WTC11 (cell line): ENCODE results near the gene OR5H1. TPM values are rescaled to one million over a fixed set of nuclear protein-coding genes. Genes with fewer than 3 reads are reported as not detected.

Experiments used
- ATAC-seq: fragments of 200-7000 bp; cut with Tn5 transposase; 2 replicates; pipeline ENCODE4 v1.10.0; 2021; ENCODE audit warnings: mild to moderate bottlenecking, moderate library complexity
- CTCF ChIA-PET: fragments of 300-600 bp; sonication (Branson Sonifier 250); formaldehyde crosslinking; loops from one replicate; lab custom pipeline; 2021; ENCODE audit warnings: antibody characterized with exemption; lab: Charles Lee
- POLR2A ChIA-PET: fragments of 350-600 bp; sonication (Branson Sonifier 250); formaldehyde crosslinking; loops from one replicate; lab custom pipeline; 2021; ENCODE audit warnings: antibody characterized with exemption; lab: Charles Lee
- DNase-seq: peaks from one replicate; pipeline ENCODE4 v3.0.0; 2021; ENCODE audit warnings: low spot score
- H3K27ac Mint-ChIP-seq: 2 replicates; pipeline ENCODE4 v1.8.0; 2021; ENCODE audit warnings: mixed read lengths
- H3K27me3 Mint-ChIP-seq: 2 replicates; pipeline ENCODE4 v1.8.0; 2021; ENCODE audit warnings: low read depth, mild to moderate bottlenecking, moderate library complexity, mixed read lengths
- H3K36me3 Mint-ChIP-seq: 2 replicates; pipeline ENCODE4 v1.8.0; 2021; ENCODE audit warnings: mixed read lengths
- H3K4me1 Mint-ChIP-seq: 2 replicates; pipeline ENCODE4 v1.8.0; 2022; ENCODE audit warnings: mixed read lengths
- H3K4me3 Mint-ChIP-seq: 2 replicates; pipeline ENCODE4 v1.8.0; 2021; ENCODE audit warnings: mild to moderate bottlenecking, moderate library complexity, mixed read lengths
- H3K9me3 Mint-ChIP-seq: 2 replicates; pipeline ENCODE4 v1.8.0; 2021; ENCODE audit warnings: mixed read lengths
- ELF4 ChIP-seq: sonication (generic); formaldehyde crosslinking; IDR thresholded peaks from 2 replicates; pipeline ENCODE4 v1.8.1; 2022; ENCODE audit warnings: low read depth, mild to moderate bottlenecking, moderate library complexity, missing genetic modification reagents
- ESRRA ChIP-seq: sonication (generic); formaldehyde crosslinking; IDR thresholded peaks from 2 replicates; pipeline ENCODE4 v1.8.1; 2022; ENCODE audit warnings: mild to moderate bottlenecking, missing genetic modification reagents, borderline replicate concordance
- JAZF1 ChIP-seq: fragments of 250-450 bp; sonication (Bioruptor Pico); IDR thresholded peaks from 2 replicates; pipeline ENCODE4 v1.9.0; 2021; ENCODE audit warnings: moderate library complexity, mild to moderate bottlenecking, inconsistent platforms
- MYBL2 ChIP-seq: sonication (generic); formaldehyde crosslinking; IDR thresholded peaks from 2 replicates; pipeline ENCODE4 v1.8.1; 2023; ENCODE audit warnings: mild to moderate bottlenecking, moderate library complexity, missing genetic modification reagents
- TEAD1 ChIP-seq: sonication (generic); formaldehyde crosslinking; IDR thresholded peaks from 2 replicates; pipeline ENCODE4 v1.8.0; 2022; ENCODE audit warnings: mild to moderate bottlenecking, missing genetic modification reagents
- TEAD4 ChIP-seq: sonication (generic); formaldehyde crosslinking; IDR thresholded peaks from 2 replicates; pipeline ENCODE4 v1.8.0; 2022; ENCODE audit warnings: mild to moderate bottlenecking, missing genetic modification reagents
- ZNF121 ChIP-seq: sonication (generic); formaldehyde crosslinking; IDR thresholded peaks from 2 replicates; pipeline ENCODE4 v1.8.0; 2023; ENCODE audit warnings: missing genetic modification reagents
- ZNF317 ChIP-seq: sonication (generic); formaldehyde crosslinking; IDR thresholded peaks from 2 replicates; pipeline ENCODE4 v1.8.1; 2023; ENCODE audit warnings: low read depth, mild to moderate bottlenecking, moderate library complexity, missing genetic modification reagents, borderline replicate concordance
- ZNF396 ChIP-seq: fragments of 250-450 bp; sonication (Bioruptor Pico); IDR thresholded peaks from 2 replicates; pipeline ENCODE4 v1.8.0; 2021; ENCODE audit warnings: mild to moderate bottlenecking, moderate library complexity, borderline replicate concordance
- total RNA-seq: library from RNA; stranded (reverse); gene quantifications from 3 replicates; pipeline ENCODE4 v1.2.3, GENCODE V29; 2021
- TF ChIP-seq, protein P1 (sequence below): sonication (generic); formaldehyde crosslinking; IDR thresholded peaks from 2 replicates; pipeline ENCODE4 v1.8.1; 2023; ENCODE audit warnings: mild to moderate bottlenecking, missing genetic modification reagents, borderline replicate concordance
- TF ChIP-seq, protein P2 (sequence below): sonication (generic); formaldehyde crosslinking; IDR thresholded peaks from 2 replicates; pipeline ENCODE4 v1.8.0; 2023; ENCODE audit warnings: missing genetic modification reagents, mild to moderate bottlenecking, borderline replicate concordance
- TF ChIP-seq, protein P3 (sequence below): sonication (generic); formaldehyde crosslinking; IDR thresholded peaks from 2 replicates; pipeline ENCODE4 v1.8.0; 2023; ENCODE audit warnings: mild to moderate bottlenecking, missing genetic modification reagents
- TF ChIP-seq, protein P4 (sequence below): sonication (generic); formaldehyde crosslinking; IDR thresholded peaks from 2 replicates; pipeline ENCODE4 v1.8.1; 2022; ENCODE audit warnings: low read depth, mild to moderate bottlenecking, moderate library complexity, missing genetic modification reagents, borderline replicate concordance
- TF ChIP-seq, protein P5 (sequence below): sonication (generic); formaldehyde crosslinking; conservative IDR thresholded peaks from 2 replicates; pipeline ENCODE4 v1.8.1; 2023; ENCODE audit warnings: mild to moderate bottlenecking, low read depth, missing genetic modification reagents, moderate library complexity

Gene OR5H1
- total RNA-seq, 1 experiment from 2014 or later: 0.02 TPM

DNA sequence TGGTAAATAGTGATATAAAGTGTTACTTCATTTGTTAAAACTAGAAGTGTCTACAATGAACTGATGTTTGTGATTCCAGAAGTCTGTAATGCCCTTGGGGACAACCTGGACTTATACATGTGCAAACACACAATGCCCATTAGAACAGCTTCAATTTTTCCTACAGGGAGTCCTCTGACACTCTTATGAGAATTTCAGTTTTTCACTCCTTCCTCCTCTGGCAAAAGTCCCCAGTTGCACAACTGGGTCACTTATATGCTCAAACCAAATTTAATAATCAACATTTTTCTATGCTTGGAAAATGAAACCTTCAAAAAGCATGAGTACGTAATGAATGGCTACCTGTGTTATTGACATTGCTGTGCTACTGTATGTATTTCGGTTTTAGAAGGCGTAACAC is 35.9 kb downstream of the OR5H1 start, which contains the start of gene OR5H15:
OR5H15 (plus strand) TSS at position 301 of the 400 bp plus-strand sequence. CDS start 2,004 bp downstream, outside the sequence.
- peaks cover 2% of the 10 kb centered on the region; the same call in 1 of the 2 replicates for H3K9me3 Mint-ChIP-seq
- no peak within 1 kb of the TSS for H3K27ac Mint-ChIP-seq
- no peaks in the 10 kb centered on the region for H3K36me3 Mint-ChIP-seq
- ATAC-seq: no peak
- no peaks in the 10 kb centered on the region for H3K27me3 Mint-ChIP-seq
- CTCF ChIA-PET: no interaction called here
- no peak for DNase-seq
- POLR2A ChIA-PET: no interaction called here
- no peak within 1 kb of the TSS for H3K4me3 Mint-ChIP-seq
- TF ChIP-seq ESRRA (no peak), ELF4 (no peak), JAZF1 (CRISPR knock-in tag) (no peak), ZNF121 (no peak), ZNF317 (CRISPR knock-in tag) (no peak), ZNF396 (CRISPR knock-in tag) (no peak), TEAD1 (no peak), MYBL2 (CRISPR knock-in tag) (no peak), TEAD4 (CRISPR knock-in tag) (no peak)
- TF ChIP-seq, protein P1, sequence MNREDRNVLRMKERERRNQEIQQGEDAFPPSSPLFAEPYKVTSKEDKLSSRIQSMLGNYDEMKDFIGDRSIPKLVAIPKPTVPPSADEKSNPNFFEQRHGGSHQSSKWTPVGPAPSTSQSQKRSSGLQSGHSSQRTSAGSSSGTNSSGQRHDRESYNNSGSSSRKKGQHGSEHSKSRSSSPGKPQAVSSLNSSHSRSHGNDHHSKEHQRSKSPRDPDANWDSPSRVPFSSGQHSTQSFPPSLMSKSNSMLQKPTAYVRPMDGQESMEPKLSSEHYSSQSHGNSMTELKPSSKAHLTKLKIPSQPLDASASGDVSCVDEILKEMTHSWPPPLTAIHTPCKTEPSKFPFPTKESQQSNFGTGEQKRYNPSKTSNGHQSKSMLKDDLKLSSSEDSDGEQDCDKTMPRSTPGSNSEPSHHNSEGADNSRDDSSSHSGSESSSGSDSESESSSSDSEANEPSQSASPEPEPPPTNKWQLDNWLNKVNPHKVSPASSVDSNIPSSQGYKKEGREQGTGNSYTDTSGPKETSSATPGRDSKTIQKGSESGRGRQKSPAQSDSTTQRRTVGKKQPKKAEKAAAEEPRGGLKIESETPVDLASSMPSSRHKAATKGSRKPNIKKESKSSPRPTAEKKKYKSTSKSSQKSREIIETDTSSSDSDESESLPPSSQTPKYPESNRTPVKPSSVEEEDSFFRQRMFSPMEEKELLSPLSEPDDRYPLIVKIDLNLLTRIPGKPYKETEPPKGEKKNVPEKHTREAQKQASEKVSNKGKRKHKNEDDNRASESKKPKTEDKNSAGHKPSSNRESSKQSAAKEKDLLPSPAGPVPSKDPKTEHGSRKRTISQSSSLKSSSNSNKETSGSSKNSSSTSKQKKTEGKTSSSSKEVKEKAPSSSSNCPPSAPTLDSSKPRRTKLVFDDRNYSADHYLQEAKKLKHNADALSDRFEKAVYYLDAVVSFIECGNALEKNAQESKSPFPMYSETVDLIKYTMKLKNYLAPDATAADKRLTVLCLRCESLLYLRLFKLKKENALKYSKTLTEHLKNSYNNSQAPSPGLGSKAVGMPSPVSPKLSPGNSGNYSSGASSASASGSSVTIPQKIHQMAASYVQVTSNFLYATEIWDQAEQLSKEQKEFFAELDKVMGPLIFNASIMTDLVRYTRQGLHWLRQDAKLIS: no peak
- TF ChIP-seq, protein P2, sequence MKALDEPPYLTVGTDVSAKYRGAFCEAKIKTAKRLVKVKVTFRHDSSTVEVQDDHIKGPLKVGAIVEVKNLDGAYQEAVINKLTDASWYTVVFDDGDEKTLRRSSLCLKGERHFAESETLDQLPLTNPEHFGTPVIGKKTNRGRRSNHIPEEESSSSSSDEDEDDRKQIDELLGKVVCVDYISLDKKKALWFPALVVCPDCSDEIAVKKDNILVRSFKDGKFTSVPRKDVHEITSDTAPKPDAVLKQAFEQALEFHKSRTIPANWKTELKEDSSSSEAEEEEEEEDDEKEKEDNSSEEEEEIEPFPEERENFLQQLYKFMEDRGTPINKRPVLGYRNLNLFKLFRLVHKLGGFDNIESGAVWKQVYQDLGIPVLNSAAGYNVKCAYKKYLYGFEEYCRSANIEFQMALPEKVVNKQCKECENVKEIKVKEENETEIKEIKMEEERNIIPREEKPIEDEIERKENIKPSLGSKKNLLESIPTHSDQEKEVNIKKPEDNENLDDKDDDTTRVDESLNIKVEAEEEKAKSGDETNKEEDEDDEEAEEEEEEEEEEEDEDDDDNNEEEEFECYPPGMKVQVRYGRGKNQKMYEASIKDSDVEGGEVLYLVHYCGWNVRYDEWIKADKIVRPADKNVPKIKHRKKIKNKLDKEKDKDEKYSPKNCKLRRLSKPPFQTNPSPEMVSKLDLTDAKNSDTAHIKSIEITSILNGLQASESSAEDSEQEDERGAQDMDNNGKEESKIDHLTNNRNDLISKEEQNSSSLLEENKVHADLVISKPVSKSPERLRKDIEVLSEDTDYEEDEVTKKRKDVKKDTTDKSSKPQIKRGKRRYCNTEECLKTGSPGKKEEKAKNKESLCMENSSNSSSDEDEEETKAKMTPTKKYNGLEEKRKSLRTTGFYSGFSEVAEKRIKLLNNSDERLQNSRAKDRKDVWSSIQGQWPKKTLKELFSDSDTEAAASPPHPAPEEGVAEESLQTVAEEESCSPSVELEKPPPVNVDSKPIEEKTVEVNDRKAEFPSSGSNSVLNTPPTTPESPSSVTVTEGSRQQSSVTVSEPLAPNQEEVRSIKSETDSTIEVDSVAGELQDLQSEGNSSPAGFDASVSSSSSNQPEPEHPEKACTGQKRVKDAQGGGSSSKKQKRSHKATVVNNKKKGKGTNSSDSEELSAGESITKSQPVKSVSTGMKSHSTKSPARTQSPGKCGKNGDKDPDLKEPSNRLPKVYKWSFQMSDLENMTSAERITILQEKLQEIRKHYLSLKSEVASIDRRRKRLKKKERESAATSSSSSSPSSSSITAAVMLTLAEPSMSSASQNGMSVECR (CRISPR knock-in tag): no peak
- TF ChIP-seq, protein P3, sequence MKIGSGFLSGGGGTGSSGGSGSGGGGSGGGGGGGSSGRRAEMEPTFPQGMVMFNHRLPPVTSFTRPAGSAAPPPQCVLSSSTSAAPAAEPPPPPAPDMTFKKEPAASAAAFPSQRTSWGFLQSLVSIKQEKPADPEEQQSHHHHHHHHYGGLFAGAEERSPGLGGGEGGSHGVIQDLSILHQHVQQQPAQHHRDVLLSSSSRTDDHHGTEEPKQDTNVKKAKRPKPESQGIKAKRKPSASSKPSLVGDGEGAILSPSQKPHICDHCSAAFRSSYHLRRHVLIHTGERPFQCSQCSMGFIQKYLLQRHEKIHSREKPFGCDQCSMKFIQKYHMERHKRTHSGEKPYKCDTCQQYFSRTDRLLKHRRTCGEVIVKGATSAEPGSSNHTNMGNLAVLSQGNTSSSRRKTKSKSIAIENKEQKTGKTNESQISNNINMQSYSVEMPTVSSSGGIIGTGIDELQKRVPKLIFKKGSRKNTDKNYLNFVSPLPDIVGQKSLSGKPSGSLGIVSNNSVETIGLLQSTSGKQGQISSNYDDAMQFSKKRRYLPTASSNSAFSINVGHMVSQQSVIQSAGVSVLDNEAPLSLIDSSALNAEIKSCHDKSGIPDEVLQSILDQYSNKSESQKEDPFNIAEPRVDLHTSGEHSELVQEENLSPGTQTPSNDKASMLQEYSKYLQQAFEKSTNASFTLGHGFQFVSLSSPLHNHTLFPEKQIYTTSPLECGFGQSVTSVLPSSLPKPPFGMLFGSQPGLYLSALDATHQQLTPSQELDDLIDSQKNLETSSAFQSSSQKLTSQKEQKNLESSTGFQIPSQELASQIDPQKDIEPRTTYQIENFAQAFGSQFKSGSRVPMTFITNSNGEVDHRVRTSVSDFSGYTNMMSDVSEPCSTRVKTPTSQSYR (CRISPR knock-in tag): no peak
- TF ChIP-seq, protein P4, sequence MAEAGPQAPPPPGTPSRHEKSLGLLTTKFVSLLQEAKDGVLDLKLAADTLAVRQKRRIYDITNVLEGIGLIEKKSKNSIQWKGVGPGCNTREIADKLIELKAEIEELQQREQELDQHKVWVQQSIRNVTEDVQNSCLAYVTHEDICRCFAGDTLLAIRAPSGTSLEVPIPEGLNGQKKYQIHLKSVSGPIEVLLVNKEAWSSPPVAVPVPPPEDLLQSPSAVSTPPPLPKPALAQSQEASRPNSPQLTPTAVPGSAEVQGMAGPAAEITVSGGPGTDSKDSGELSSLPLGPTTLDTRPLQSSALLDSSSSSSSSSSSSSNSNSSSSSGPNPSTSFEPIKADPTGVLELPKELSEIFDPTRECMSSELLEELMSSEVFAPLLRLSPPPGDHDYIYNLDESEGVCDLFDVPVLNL (CRISPR knock-in tag): no peak
- TF ChIP-seq, protein P5, sequence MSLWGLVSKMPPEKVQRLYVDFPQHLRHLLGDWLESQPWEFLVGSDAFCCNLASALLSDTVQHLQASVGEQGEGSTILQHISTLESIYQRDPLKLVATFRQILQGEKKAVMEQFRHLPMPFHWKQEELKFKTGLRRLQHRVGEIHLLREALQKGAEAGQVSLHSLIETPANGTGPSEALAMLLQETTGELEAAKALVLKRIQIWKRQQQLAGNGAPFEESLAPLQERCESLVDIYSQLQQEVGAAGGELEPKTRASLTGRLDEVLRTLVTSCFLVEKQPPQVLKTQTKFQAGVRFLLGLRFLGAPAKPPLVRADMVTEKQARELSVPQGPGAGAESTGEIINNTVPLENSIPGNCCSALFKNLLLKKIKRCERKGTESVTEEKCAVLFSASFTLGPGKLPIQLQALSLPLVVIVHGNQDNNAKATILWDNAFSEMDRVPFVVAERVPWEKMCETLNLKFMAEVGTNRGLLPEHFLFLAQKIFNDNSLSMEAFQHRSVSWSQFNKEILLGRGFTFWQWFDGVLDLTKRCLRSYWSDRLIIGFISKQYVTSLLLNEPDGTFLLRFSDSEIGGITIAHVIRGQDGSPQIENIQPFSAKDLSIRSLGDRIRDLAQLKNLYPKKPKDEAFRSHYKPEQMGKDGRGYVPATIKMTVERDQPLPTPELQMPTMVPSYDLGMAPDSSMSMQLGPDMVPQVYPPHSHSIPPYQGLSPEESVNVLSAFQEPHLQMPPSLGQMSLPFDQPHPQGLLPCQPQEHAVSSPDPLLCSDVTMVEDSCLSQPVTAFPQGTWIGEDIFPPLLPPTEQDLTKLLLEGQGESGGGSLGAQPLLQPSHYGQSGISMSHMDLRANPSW (CRISPR knock-in tag): no peak
- no peaks in the 10 kb centered on the region for H3K4me1 Mint-ChIP-seq
